Measurements from ENCODE around the gene DRD4.

GRCh38 chr11:614021-614622 is 22.9 kb upstream of the DRD4 start:
- TF ChIP-seq EZH2 (IDR thresholded peaks at IDR 0.05; ENCODE audit: low read length) (no peak), CTCF (optimal IDR thresholded peaks at IDR 0.05 in 1 of 3, IDR thresholded peaks at IDR 0.05 in 1 of 3, conservative IDR thresholded peaks at IDR 0.05 in 1 of 3; ENCODE audit: extremely low read depth in 1 of 3, insufficient read depth in 2 of 3, low read length in 3 of 3) (no peak)
